KBM-7 (cell line): ENCODE measurements around the gene PCSK5.
"Not testable (repeated sequence)": the region's sequence is repeated elsewhere in the genome, so short reads cannot be mapped to it uniquely, and the experiment has no call there.

Experiments used
- DNase-seq: peaks from one replicate; pipeline ENCODE4 v3.0.0-alpha.2; 2015
- in situ Hi-C: fragments of 300-500 bp; cut with MboI; formaldehyde crosslinking; loops from 2 replicates; pipeline ENCODE4 v1.14.3; 2020; ENCODE audit warnings: low sequenced_read_pairs, low pct_unique_long_range_greater_than_20kb, mixed read lengths

PCSK5 gene

GRCh38 chr9:76351006-76351405, 460.5 kb downstream of the PCSK5 start:
- no peak for DNase-seq
- in situ Hi-C loops, result no loop called here

- no peak for DNase-seq
- in situ Hi-C loops, result no loop called here
Observed at GRCh38 chr9:76352026-76352620, 461.6 kb downstream of the PCSK5 start.

- in situ Hi-C loops, result no loop called here
- DNase-seq, result peak; percentile 57
Observed at GRCh38 chr9:76353280-76353679, 462.8 kb downstream of the PCSK5 start.

- no peak for DNase-seq
- in situ Hi-C loops, result no loop called here
Observed at GRCh38 chr9:76354221-76354620, 463.7 kb downstream of the PCSK5 start.

GRCh38 chr9:76355886-76356285, 465.4 kb downstream of the PCSK5 start:
- in situ Hi-C loops, result no loop called here
- no peak for DNase-seq

- no peak for DNase-seq
- in situ Hi-C loops, result no loop called here
Observed at GRCh38 chr9:76357555-76357954, 467.1 kb downstream of the PCSK5 start.

- no peak for DNase-seq
- in situ Hi-C loops, result no loop called here
Observed at GRCh38 chr9:76358628-76359280, 468.3 kb downstream of the PCSK5 start.

- in situ Hi-C loops, result no loop called here
Observed at GRCh38 chr9:76359365-76359764, 468.9 kb downstream of the PCSK5 start.

GRCh38 chr9:76359766-76360165, 469.3 kb downstream of the PCSK5 start:
- no peak for DNase-seq
- in situ Hi-C loops, result no loop called here

More at GRCh38 chr9:76359365-76359764, 468.9 kb downstream of the PCSK5 start:
- DNase-seq, result no peak

GRCh38 chr9:76362332-76363031, 472.0 kb downstream of the PCSK5 start:
- peak; percentile 64 for DNase-seq
- in situ Hi-C loops, result not testable (repeated sequence)

- no peak for DNase-seq
- in situ Hi-C loops, result no loop called here
Observed at GRCh38 chr9:76363032-76363395, 472.5 kb downstream of the PCSK5 start.

- no peak for DNase-seq
- in situ Hi-C loops, result no loop called here
Observed at GRCh38 chr9:76365028-76365427, 474.6 kb downstream of the PCSK5 start.

- no peak for DNase-seq
- in situ Hi-C loops, result no loop called here
Observed at GRCh38 chr9:76366275-76366674, 475.8 kb downstream of the PCSK5 start.

GRCh38 chr9:76369583-76369982, 479.1 kb downstream of the PCSK5 start:
- DNase-seq, result peak; percentile 66
- in situ Hi-C loops, result no loop called here

GRCh38 chr9:76370396-76371023, 480.0 kb downstream of the PCSK5 start:
- in situ Hi-C loops, result no loop called here
- DNase-seq, result no peak

GRCh38 chr9:76371901-76372300, 481.4 kb downstream of the PCSK5 start:
- in situ Hi-C loops, result no loop called here
- DNase-seq, result no peak

GRCh38 chr9:76372336-76372735, 481.9 kb downstream of the PCSK5 start:
- DNase-seq, result no peak
- in situ Hi-C loops, result no loop called here

- in situ Hi-C loops, result no loop called here
- DNase-seq, result no peak
Observed at GRCh38 chr9:76373173-76373783, 482.8 kb downstream of the PCSK5 start.

GRCh38 chr9:76373784-76374474, 483.5 kb downstream of the PCSK5 start:
- in situ Hi-C loops, result no loop called here
- DNase-seq, result no peak
